WTC11 (cell line): ENCODE results near the gene TBC1D14. TPM values are rescaled to one million over a fixed set of nuclear protein-coding genes. Genes with fewer than 3 reads are reported as not detected.

Source experiments
- ATAC-seq: fragments of 200-7000 bp; cut with Tn5 transposase; 2 replicates; pipeline ENCODE4 v1.10.0; 2021; ENCODE audit warnings: mild to moderate bottlenecking, moderate library complexity
- CTCF ChIA-PET: fragments of 300-600 bp; sonication (Branson Sonifier 250); formaldehyde crosslinking; loops from one replicate; lab custom pipeline; 2021; ENCODE audit warnings: antibody characterized with exemption; lab: Charles Lee
- POLR2A ChIA-PET: fragments of 350-600 bp; sonication (Branson Sonifier 250); formaldehyde crosslinking; loops from one replicate; lab custom pipeline; 2021; ENCODE audit warnings: antibody characterized with exemption; lab: Charles Lee
- DNase-seq: peaks from one replicate; pipeline ENCODE4 v3.0.0; 2021; ENCODE audit warnings: low spot score
- H3K27ac Mint-ChIP-seq: 2 replicates; pipeline ENCODE4 v1.8.0; 2021; ENCODE audit warnings: mixed read lengths
- H3K27me3 Mint-ChIP-seq: 2 replicates; pipeline ENCODE4 v1.8.0; 2021; ENCODE audit warnings: low read depth, mild to moderate bottlenecking, moderate library complexity, mixed read lengths
- H3K36me3 Mint-ChIP-seq: 2 replicates; pipeline ENCODE4 v1.8.0; 2021; ENCODE audit warnings: mixed read lengths
- H3K4me1 Mint-ChIP-seq: 2 replicates; pipeline ENCODE4 v1.8.0; 2022; ENCODE audit warnings: mixed read lengths
- H3K4me3 Mint-ChIP-seq: 2 replicates; pipeline ENCODE4 v1.8.0; 2021; ENCODE audit warnings: mild to moderate bottlenecking, moderate library complexity, mixed read lengths
- H3K9me3 Mint-ChIP-seq: 2 replicates; pipeline ENCODE4 v1.8.0; 2021; ENCODE audit warnings: mixed read lengths
- ATF1 ChIP-seq: sonication (generic); formaldehyde crosslinking; IDR thresholded peaks from 2 replicates; pipeline ENCODE4 v1.8.1; 2023; ENCODE audit warnings: mild to moderate bottlenecking, moderate library complexity, missing genetic modification reagents
- CBFB ChIP-seq: sonication (generic); formaldehyde crosslinking; IDR thresholded peaks from 2 replicates; pipeline ENCODE4 v1.8.1; 2022; ENCODE audit warnings: mild to moderate bottlenecking, low read depth, missing genetic modification reagents
- CREB1 ChIP-seq: sonication (generic); formaldehyde crosslinking; IDR thresholded peaks from 2 replicates; pipeline ENCODE4 v1.8.0; 2023; ENCODE audit warnings: mild to moderate bottlenecking, missing genetic modification reagents
- ELF4 ChIP-seq: sonication (generic); formaldehyde crosslinking; IDR thresholded peaks from 2 replicates; pipeline ENCODE4 v1.8.1; 2022; ENCODE audit warnings: low read depth, mild to moderate bottlenecking, moderate library complexity, missing genetic modification reagents
- ETV6 ChIP-seq: sonication (generic); formaldehyde crosslinking; IDR thresholded peaks from 2 replicates; pipeline ENCODE4 v1.8.1; 2022; ENCODE audit warnings: mild to moderate bottlenecking, missing genetic modification reagents
- FOXK1 ChIP-seq: sonication (generic); formaldehyde crosslinking; IDR thresholded peaks from 2 replicates; pipeline ENCODE4 v1.8.0; 2022; ENCODE audit warnings: mild to moderate bottlenecking, moderate library complexity, missing genetic modification reagents
- GABPB1 ChIP-seq: sonication (generic); formaldehyde crosslinking; IDR thresholded peaks from 2 replicates; pipeline ENCODE4 v1.8.1; 2023; ENCODE audit warnings: mild to moderate bottlenecking, missing genetic modification reagents
- HMGA2 ChIP-seq: fragments of 250-450 bp; sonication (Bioruptor Pico); IDR thresholded peaks from 2 replicates; pipeline ENCODE4 v1.4.0; 2021; ENCODE audit warnings: mild to moderate bottlenecking, moderate library complexity
- MXD4 ChIP-seq: fragments of 250-450 bp; sonication (Bioruptor Pico); IDR thresholded peaks from 2 replicates; pipeline ENCODE4 v1.8.0; 2021; ENCODE audit warnings: mild to moderate bottlenecking, moderate library complexity, borderline replicate concordance
- RORB ChIP-seq: fragments of 250-450 bp; sonication (Bioruptor Pico); IDR thresholded peaks from 2 replicates; pipeline ENCODE4 v1.9.0; 2021; ENCODE audit warnings: mild to moderate bottlenecking
- SMAD3 ChIP-seq: sonication (generic); formaldehyde crosslinking; IDR thresholded peaks from 2 replicates; pipeline ENCODE4 v1.8.0; 2022; ENCODE audit warnings: missing genetic modification reagents, mild to moderate bottlenecking, borderline replicate concordance
- SMAD4 ChIP-seq: sonication (generic); formaldehyde crosslinking; IDR thresholded peaks from 2 replicates; pipeline ENCODE4 v1.8.0; 2022; ENCODE audit warnings: mild to moderate bottlenecking, missing genetic modification reagents
- TEAD1 ChIP-seq: sonication (generic); formaldehyde crosslinking; IDR thresholded peaks from 2 replicates; pipeline ENCODE4 v1.8.0; 2022; ENCODE audit warnings: mild to moderate bottlenecking, missing genetic modification reagents
- ZBTB21 ChIP-seq: sonication (generic); formaldehyde crosslinking; IDR thresholded peaks from 2 replicates; pipeline ENCODE4 v1.8.1; 2023; ENCODE audit warnings: mild to moderate bottlenecking, missing genetic modification reagents, borderline replicate concordance
- ZNF423 ChIP-seq: fragments of 250-450 bp; sonication (Bioruptor Pico); IDR thresholded peaks from 2 replicates; pipeline ENCODE4 v2.1.2; 2022; ENCODE audit warnings: mild to moderate bottlenecking, moderate library complexity
- ZNF671 ChIP-seq: fragments of 250-450 bp; sonication (Bioruptor Pico); IDR thresholded peaks from 2 replicates; pipeline ENCODE4 v1.8.0; 2021; ENCODE audit warnings: mild to moderate bottlenecking
- total RNA-seq: library from RNA; stranded (reverse); gene quantifications from 3 replicates; pipeline ENCODE4 v1.2.3, GENCODE V29; 2021
- TF ChIP-seq, protein P1 (sequence below): sonication (generic); formaldehyde crosslinking; IDR thresholded peaks from 2 replicates; pipeline ENCODE4 v1.8.1; 2023; ENCODE audit warnings: mild to moderate bottlenecking, missing genetic modification reagents
- TF ChIP-seq, protein P2 (sequence below): sonication (generic); formaldehyde crosslinking; conservative IDR thresholded peaks from 2 replicates; pipeline ENCODE4 v1.8.1; 2023; ENCODE audit warnings: mild to moderate bottlenecking, low read depth, missing genetic modification reagents, moderate library complexity
- TF ChIP-seq, protein P3 (sequence below): sonication (generic); formaldehyde crosslinking; IDR thresholded peaks from 2 replicates; pipeline ENCODE4 v1.8.1; 2022; ENCODE audit warnings: mild to moderate bottlenecking, missing genetic modification reagents, moderate library complexity, borderline replicate concordance
- TF ChIP-seq, protein P4 (sequence below): fragments of 200-600 bp; IDR thresholded peaks from 2 replicates; pipeline ENCODE4 v1.8.0; 2022; ENCODE audit warnings: antibody characterized with exemption
- TF ChIP-seq, protein P5 (sequence below): fragments of 250-450 bp; sonication (Bioruptor Pico); IDR thresholded peaks from 2 replicates; pipeline ENCODE4 v1.9.0; 2021; ENCODE audit warnings: moderate library complexity, mild to moderate bottlenecking, inconsistent platforms, borderline replicate concordance

Gene TBC1D14
- total RNA-seq, 1 experiment from 2014 or later: 45.1 TPM

DNA sequence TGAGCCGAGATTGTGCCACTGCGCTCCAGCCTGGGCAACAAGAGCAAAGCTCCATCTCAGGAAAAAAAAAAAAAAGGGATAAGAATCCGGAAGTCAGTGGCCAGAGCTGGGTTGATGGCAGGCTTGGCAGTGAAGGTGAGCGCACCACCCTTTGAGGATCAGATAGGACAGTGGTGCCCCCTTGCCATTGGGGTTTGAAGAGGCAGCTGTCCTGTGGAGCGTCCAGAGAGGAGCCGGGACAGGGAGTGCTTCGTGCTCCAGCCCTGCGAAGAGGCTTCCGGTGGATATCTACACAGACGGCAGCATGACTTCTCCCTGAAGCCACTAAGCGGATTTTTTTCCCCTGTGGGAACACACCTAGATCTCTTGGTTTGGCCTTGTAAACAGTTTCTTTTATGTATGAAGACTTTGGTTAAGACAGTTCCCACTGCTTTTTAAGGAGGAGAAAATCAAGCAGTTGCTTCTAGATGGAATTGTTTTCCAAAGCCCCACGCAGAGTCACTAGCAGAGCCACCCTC, 6.5 kb downstream of the TBC1D14 start (continued):
- TF ChIP-seq, protein P1, sequence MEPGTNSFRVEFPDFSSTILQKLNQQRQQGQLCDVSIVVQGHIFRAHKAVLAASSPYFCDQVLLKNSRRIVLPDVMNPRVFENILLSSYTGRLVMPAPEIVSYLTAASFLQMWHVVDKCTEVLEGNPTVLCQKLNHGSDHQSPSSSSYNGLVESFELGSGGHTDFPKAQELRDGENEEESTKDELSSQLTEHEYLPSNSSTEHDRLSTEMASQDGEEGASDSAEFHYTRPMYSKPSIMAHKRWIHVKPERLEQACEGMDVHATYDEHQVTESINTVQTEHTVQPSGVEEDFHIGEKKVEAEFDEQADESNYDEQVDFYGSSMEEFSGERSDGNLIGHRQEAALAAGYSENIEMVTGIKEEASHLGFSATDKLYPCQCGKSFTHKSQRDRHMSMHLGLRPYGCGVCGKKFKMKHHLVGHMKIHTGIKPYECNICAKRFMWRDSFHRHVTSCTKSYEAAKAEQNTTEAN (CRISPR knock-in tag): no peak
- no peak for TF ChIP-seq CBFB
- TF ChIP-seq, protein P2, sequence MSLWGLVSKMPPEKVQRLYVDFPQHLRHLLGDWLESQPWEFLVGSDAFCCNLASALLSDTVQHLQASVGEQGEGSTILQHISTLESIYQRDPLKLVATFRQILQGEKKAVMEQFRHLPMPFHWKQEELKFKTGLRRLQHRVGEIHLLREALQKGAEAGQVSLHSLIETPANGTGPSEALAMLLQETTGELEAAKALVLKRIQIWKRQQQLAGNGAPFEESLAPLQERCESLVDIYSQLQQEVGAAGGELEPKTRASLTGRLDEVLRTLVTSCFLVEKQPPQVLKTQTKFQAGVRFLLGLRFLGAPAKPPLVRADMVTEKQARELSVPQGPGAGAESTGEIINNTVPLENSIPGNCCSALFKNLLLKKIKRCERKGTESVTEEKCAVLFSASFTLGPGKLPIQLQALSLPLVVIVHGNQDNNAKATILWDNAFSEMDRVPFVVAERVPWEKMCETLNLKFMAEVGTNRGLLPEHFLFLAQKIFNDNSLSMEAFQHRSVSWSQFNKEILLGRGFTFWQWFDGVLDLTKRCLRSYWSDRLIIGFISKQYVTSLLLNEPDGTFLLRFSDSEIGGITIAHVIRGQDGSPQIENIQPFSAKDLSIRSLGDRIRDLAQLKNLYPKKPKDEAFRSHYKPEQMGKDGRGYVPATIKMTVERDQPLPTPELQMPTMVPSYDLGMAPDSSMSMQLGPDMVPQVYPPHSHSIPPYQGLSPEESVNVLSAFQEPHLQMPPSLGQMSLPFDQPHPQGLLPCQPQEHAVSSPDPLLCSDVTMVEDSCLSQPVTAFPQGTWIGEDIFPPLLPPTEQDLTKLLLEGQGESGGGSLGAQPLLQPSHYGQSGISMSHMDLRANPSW (CRISPR knock-in tag): no peak
- TF ChIP-seq ZNF423 (CRISPR knock-in tag): no peak
- no peak for TF ChIP-seq ETV6
- no peak for TF ChIP-seq HMGA2
- TF ChIP-seq MXD4: no peak
- TF ChIP-seq ZNF671 (CRISPR knock-in tag): no peak
- no peak for TF ChIP-seq ELF4 (CRISPR knock-in tag)
- no peak for TF ChIP-seq ZBTB21 (CRISPR knock-in tag)
- TF ChIP-seq, protein P3, sequence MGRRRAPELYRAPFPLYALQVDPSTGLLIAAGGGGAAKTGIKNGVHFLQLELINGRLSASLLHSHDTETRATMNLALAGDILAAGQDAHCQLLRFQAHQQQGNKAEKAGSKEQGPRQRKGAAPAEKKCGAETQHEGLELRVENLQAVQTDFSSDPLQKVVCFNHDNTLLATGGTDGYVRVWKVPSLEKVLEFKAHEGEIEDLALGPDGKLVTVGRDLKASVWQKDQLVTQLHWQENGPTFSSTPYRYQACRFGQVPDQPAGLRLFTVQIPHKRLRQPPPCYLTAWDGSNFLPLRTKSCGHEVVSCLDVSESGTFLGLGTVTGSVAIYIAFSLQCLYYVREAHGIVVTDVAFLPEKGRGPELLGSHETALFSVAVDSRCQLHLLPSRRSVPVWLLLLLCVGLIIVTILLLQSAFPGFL (CRISPR knock-in tag): no peak
- TF ChIP-seq, all 79 proteins: peak for 0

DNA sequence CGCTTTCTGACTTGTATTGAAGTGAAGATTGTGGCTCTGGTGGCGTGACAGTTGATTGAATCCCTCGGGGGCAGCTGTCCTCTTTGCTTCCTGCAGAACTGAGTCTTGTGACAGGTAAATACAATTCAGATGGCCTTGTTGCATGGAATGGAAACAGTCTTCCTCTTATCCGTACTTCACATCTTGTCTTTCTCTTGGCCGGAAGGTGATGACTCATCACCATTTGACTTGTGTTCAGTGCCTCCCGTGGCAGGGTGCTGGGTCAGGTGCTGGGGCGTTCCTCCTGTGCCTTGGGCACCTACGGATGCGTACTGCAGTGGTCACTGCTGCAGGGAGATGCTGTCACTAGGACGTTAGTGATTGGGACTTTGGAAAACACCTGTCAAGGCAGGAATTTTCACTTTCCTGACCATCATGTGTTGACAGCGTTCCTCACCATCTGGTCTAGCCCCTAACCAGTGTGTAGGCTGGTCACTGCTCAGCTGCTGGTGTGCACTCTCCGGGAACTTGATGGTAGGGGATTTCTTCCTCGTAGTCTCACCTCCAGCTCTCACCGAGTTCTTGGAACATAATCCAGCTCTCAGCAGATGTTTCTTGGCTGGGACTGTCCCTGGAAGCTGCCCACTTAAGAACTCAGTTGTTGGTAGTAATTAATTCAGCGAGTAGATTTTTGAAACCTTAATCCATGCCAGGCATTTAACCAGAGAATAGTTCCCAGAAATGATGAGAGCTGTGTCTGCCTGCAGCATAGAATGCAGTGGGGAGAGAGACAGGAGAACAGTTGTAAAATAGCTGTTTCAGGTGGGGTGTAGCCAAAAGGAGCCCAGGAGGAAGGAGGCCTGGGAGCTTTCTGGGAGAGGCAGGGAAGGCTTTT, 7.2 kb downstream of the TBC1D14 start:
- no peak overlapping the region for H3K4me3 Mint-ChIP-seq
- CTCF ChIA-PET: interaction anchor here (0.7 to 3.1 kb wide), 18 partner anchors 8 to 419 kb away, joined by 3 to 17 read pairs (median 4); partner anchors contain the start of gene TADA2B
- TF ChIP-seq TEAD1 (CRISPR knock-in tag): no peak
- TF ChIP-seq ATF1 (CRISPR knock-in tag): no peak
- no peak for TF ChIP-seq SMAD4
- no peak for TF ChIP-seq CBFB
- TF ChIP-seq CREB1 (CRISPR knock-in tag): no peak
- TF ChIP-seq, all 79 proteins: peak for 0
- H3K36me3 Mint-ChIP-seq: no peaks in the 10 kb centered on the region
- DNase-seq (peak; percentile 7), ATAC-seq (no peak)
- H3K27ac Mint-ChIP-seq: peak overlapping the region; percentile 81
- no peaks in the 10 kb centered on the region for H3K9me3 Mint-ChIP-seq
- no peaks in the 10 kb centered on the region for H3K27me3 Mint-ChIP-seq
- POLR2A ChIA-PET: no interaction called here
- H3K4me1 Mint-ChIP-seq: peaks cover 31% of the 10 kb centered on the region

DNA sequence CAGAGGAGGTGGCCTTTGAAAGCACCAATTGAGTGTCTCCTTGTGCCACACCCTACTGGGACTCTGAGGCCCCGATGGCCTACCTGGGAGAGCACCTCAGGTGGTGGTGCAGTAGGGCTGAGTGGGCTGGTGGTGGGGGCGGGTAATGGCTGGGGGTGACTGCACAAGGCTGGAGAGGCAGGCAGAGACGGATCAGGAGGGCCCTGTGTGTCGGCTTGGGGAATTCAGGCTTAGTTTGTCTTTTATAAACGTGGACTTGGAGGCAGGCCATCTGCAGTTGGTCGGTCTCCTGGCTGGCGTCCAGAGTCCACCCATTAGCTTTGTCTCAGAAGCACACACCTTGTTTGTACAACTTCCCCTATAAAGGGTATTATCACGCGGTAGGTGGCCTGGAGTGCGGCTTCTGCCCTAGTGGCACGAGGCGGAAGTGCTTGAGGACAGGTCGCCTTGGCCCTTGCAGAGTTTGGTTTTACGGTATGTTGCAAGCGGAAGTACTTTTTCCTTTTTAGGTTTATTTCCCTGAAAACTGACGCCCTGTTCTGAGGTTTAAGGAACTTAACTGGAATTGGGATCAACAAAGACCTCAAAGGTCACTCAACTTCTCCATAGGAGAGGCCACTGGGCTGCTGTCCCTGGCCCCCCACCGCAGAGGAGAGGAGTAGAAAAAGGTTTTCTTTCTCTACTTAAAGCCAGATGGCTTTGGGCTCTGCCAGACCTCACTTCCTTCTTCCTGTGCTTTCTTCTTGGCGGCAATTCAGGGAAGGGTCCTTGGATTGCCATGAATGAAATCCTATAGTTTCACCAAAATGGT, 8.0 kb downstream of the TBC1D14 start:
- peak overlapping the region; percentile 81 for H3K27ac Mint-ChIP-seq
- no peak overlapping the region for H3K4me3 Mint-ChIP-seq
- no peaks in the 10 kb centered on the region for H3K27me3 Mint-ChIP-seq
- ATAC-seq (peak; percentile 78), DNase-seq (peak; percentile 69)
- peaks cover 32% of the 10 kb centered on the region for H3K4me1 Mint-ChIP-seq
- ChIA-PET POLR2A (no interaction called here), CTCF (interaction anchor here (0.7 to 3.1 kb wide), 19 partner anchors 9 to 418 kb away, joined by 3 to 17 read pairs (median 4); partner anchors contain the start of gene TADA2B)
- no peaks in the 10 kb centered on the region for H3K9me3 Mint-ChIP-seq
- TF ChIP-seq ATF1 (CRISPR knock-in tag) (no peak), GABPB1 (CRISPR knock-in tag) (peak; percentile 79), FOXK1 (CRISPR knock-in tag) (no peak), SMAD3 (CRISPR knock-in tag) (no peak), RORB (CRISPR knock-in tag) (no peak)
- TF ChIP-seq, protein P4, sequence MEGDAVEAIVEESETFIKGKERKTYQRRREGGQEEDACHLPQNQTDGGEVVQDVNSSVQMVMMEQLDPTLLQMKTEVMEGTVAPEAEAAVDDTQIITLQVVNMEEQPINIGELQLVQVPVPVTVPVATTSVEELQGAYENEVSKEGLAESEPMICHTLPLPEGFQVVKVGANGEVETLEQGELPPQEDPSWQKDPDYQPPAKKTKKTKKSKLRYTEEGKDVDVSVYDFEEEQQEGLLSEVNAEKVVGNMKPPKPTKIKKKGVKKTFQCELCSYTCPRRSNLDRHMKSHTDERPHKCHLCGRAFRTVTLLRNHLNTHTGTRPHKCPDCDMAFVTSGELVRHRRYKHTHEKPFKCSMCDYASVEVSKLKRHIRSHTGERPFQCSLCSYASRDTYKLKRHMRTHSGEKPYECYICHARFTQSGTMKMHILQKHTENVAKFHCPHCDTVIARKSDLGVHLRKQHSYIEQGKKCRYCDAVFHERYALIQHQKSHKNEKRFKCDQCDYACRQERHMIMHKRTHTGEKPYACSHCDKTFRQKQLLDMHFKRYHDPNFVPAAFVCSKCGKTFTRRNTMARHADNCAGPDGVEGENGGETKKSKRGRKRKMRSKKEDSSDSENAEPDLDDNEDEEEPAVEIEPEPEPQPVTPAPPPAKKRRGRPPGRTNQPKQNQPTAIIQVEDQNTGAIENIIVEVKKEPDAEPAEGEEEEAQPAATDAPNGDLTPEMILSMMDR: peak; percentile 39; the same call in 1 of the 2 replicates
- TF ChIP-seq, protein P5, sequence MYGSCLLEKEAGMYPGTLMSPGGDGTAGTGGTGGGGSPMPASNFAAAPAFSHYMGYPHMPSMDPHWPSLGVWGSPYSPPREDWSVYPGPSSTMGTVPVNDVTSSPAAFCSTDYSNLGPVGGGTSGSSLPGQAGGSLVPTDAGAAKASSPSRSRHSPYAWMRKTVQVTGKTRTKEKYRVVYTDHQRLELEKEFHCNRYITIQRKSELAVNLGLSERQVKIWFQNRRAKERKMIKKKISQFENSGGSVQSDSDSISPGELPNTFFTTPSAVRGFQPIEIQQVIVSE: no peak
- H3K36me3 Mint-ChIP-seq: no peaks in the 10 kb centered on the region
